Fibroblast of mammary gland (primary cell): Measurements from ENCODE around the gene PBX2.
A peak's percentile ranks its signal among the peaks of the same experiment; 100 is the strongest.

ENCODE experiments used
- DNase-seq: peaks from one replicate; pipeline ENCODE4 v3.0.0-alpha.2; 2010; ENCODE audit warnings: low read depth
- H3K4me3 ChIP-seq: 2 replicates; pipeline ENCODE4 v1.5.1; 2011; ENCODE audit warnings: low read depth, mild to moderate bottlenecking, low read length, moderate library complexity; ENCODE audit not compliant: control insufficient read depth
- TF ChIP-seq, protein P1 (sequence below): conservative IDR thresholded peaks from 2 replicates; pipeline ENCODE4 v1.5.1; 2011; ENCODE audit warnings: low read depth, low read length, inconsistent platforms; ENCODE audit not compliant: control insufficient read depth, insufficient read depth

Gene PBX2

DNA sequence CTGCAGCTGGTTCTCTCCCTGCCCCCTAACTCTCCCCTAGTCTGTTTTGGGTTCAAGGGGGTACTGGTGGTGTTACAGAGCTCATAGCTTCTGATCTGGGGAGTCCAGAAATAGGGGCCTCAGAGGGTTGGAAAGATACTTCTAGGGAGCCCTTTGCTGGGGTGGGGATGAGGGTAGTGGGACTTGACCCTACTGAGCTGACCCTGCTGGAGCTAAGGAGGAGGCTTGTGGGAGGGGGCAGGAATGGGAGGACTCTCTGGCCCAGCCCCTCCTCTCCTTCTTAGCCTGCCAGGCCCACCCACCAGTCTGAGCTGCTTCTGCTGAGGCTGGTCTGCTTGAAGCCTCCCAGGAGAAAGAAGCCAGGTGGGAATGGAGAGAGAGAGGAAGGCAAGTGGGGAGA, 25.7 kb downstream of the PBX2 start, which contains the start of gene EGFL8:
Gene EGFL8 (plus strand): TSS at position 301 of the 400 bp plus-strand sequence. CDS start 1,571 bp downstream, outside the sequence.
- DNase-seq = no peak
- no peak within 1 kb of the TSS for H3K4me3 ChIP-seq
- TF ChIP-seq, protein P1, sequence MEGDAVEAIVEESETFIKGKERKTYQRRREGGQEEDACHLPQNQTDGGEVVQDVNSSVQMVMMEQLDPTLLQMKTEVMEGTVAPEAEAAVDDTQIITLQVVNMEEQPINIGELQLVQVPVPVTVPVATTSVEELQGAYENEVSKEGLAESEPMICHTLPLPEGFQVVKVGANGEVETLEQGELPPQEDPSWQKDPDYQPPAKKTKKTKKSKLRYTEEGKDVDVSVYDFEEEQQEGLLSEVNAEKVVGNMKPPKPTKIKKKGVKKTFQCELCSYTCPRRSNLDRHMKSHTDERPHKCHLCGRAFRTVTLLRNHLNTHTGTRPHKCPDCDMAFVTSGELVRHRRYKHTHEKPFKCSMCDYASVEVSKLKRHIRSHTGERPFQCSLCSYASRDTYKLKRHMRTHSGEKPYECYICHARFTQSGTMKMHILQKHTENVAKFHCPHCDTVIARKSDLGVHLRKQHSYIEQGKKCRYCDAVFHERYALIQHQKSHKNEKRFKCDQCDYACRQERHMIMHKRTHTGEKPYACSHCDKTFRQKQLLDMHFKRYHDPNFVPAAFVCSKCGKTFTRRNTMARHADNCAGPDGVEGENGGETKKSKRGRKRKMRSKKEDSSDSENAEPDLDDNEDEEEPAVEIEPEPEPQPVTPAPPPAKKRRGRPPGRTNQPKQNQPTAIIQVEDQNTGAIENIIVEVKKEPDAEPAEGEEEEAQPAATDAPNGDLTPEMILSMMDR = no peak

DNA sequence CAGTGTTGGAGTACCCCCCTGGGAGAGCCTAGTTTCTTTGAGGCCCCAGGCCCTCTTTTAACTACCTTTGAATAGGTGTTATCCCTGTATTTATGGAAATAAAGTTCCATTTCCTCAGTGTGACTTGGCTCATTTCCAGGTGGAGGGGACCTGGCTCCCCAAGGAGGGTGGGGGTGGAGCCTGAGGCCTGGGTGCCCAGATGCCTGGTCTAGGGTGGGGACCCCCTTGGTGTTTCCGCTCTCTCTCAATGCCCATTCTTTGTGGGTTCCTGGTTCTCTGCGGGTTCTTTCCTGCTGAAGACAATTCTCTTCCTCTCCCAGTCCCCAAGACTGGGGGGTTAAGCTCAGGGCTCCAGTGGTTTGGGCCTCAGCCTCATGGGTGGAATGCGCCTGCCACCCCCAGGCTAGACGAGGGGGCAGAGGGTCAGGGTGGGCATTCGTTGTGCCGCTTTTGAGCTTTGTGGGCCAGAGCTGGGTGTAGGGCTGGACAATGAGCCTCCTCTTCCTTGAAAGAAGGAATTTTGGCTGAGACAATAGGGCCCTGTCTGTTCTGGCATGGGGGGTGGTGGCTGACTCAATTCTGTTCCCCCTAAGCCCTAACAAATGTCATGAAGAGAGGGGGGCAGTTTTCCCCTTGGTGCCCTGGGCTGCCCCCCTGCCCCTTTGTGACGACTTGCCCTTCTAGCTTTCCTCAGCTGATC, 26.3 kb downstream of the PBX2 start:
- DNase-seq = no peak
- H3K4me3 ChIP-seq = no peak overlapping the region
- TF ChIP-seq, protein P1 = no peak

DNA sequence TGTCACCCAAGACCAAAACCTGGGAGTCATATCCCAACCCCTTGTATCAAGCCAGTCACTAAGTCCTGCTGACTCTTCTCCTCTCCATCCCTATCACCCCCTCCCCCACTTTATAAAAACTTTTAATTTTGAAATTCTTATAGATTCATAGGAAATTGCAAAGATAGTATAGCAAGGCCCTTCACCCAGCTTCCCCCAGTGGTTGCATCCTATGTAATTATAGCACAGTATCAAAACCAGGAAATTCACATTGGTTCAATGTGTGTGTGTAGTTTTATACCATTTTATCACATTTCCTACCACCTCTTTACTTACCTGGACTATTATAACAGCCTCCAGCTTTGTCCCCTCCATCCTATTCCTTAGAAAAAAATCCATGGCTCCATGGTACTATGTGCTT, 31.9 kb downstream of the PBX2 start:
- TF ChIP-seq, protein P1 = no peak
- no peak for DNase-seq
- no peak overlapping the region for H3K4me3 ChIP-seq

DNA sequence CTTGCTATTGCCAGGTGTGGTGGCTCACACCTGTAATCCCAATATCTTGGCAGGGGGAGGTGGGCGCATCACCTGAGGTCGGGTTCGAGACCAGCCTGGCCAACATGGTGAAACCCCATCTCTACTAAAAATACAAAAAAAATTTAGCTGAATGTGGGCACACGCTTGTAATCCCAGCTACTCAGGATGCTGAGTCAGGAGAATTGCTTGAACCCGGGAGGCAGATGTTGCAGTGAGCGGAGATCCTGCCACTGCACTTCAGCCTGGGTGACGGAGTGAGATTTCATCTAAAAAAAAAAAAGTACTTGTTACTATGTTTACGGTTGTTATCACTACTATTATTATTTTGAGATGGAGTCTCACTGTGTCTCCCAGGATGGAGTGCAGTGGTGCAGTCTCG, 33.1 kb downstream of the PBX2 start:
- no peak overlapping the region for H3K4me3 ChIP-seq
- TF ChIP-seq, protein P1 = no peak
- DNase-seq = no peak

DNA sequence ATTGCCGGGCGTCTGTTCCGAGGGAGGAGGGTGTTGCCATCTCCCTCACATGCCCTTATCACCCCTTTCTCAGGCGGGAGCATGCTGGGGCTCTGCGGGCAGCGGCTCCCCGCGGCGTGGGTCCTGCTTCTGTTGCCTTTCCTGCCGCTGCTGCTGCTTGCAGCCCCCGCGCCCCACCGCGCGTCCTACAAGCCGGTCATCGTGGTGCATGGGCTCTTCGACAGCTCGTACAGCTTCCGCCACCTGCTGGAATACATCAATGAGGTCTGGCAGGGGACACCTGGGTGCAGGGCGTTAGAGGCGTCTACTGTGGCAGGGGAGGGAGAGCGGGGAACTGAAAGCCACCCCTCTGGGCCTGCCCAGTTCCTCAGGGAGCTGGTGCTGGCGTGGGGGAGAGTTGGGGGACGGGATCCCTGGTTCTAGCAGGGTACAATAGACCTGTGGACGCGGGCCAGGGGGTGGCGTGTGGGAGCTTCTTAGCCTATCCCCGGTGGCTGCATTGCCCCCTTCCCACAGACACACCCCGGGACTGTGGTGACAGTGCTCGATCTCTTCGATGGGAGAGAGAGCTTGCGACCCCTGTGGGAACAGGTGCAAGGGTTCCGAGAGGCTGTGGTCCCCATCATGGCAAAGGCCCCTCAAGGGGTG, 35.4 kb downstream of the PBX2 start:
- H3K4me3 ChIP-seq = peak overlapping the region; percentile 92
- TF ChIP-seq, protein P1 = peak; percentile 33
- DNase-seq = peak; percentile 56

DNA sequence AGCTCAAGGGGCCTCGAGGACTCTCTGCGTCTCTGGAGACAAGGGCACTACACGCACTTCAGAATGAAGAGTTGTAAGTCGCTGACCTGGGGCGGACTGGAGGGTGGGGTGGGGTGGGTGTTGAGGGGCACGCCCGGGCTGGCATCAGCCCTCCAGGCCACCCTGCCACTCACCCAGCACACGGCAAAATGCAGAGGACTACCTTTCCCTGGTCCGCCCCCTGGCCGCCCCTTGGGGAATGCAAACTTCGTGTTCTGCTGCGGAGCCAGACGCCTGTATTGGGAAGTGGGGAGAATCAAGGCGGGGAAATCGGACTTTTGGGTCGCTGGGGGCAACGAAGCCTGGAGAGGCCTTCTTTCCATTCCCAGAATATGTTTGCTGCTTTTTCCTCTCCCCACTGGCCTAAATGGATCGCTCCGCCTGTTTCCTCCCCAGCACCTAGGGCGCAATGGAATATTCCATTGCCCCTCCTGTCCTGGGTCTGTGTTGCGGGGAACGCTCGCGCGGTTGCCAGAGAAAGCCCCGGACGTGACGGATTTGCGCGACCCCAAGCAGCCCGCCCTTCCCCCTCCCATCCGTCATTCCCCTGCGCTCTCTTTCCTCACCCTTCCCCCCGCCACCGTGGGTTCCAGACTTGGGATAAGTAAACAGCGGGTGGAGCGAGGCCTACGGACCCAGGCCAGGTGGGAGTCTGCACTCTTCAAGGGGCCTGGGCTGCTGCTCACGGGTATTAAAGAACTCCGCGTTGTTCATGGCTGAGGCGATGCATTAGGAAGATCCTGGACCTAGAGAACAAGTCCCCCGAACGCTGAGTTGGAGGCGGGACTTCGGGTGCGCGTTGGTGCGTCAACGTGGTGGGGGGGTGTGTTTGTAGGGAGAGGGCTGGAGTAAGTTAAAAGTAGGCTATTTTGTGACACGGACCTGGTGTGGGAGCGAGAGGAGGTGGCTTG, 36.2 kb downstream of the PBX2 start, which contains the start of gene PPT2:
Gene PPT2 (plus strand): TSS at position 578 of the 950 bp plus-strand sequence. CDS start 454 bp downstream, outside the sequence.
- H3K4me3 ChIP-seq = peak within 1 kb of the TSS; percentile 92
- peak; percentile 93 for DNase-seq
- TF ChIP-seq, protein P1 = no peak
